GM13976 (cell line): Measurements from ENCODE around the gene CYP2W1.

Experiments
- DNase-seq: peaks from one replicate; pipeline ENCODE4 v3.0.0; 2012; ENCODE audit warnings: low spot score
- in situ Hi-C: fragments of 300-500 bp; cut with MboI; formaldehyde crosslinking; loops from one replicate; pipeline ENCODE4 v1.12.0; 2022; ENCODE audit warnings: low sequenced_read_pairs, mixed read lengths, inconsistent platforms; ENCODE audit not compliant: unreplicated experiment
- TF ChIP-seq, protein P1 (sequence below): IDR thresholded peaks from 2 replicates; pipeline ENCODE4 v1.5.1; 2012; ENCODE audit warnings: borderline replicate concordance, mild to moderate bottlenecking; ENCODE audit not compliant: insufficient read depth; ENCODE audit errors: extremely low read depth, missing control alignments, control extremely low read depth

CYP2W1 gene

DNA sequence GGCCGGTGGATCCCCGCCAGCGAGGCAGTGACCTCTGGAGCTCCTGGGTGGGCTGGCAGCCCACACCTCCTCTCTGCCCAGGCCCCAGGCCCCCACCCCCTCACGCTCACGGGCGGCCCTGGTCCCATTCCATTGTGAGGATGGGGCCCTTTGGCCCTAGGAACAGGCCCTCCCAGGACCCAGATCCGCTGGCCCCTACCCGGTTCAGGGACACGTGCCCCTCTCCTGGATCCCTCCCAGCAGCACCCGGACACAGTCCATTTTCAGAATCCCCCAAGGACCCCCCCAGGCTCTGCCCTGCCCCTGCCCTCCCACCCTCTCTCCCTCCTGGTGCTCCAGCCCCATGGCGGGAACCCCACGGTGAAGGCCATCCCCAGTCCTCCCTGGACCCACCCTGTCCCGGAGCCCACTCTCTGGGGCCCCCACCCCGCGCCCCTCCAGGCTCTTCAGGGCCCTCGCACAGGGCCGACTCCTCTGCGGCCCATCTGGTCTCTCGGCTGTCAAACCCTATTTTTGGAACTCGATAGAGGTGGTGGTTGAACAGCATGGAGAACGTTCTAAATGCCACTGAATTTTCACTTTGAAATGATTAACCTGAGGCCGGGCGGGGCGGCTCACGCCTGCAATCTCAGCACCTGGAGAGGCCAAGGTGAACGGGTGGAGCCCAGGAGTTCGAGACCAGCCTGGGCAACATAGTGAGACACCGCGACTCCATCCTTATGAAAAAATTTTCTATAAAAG, 36.6 kb upstream of the CYP2W1 start:
- DNase-seq, result no peak
- in situ Hi-C loops, result no loop called here
- TF ChIP-seq, protein P1, sequence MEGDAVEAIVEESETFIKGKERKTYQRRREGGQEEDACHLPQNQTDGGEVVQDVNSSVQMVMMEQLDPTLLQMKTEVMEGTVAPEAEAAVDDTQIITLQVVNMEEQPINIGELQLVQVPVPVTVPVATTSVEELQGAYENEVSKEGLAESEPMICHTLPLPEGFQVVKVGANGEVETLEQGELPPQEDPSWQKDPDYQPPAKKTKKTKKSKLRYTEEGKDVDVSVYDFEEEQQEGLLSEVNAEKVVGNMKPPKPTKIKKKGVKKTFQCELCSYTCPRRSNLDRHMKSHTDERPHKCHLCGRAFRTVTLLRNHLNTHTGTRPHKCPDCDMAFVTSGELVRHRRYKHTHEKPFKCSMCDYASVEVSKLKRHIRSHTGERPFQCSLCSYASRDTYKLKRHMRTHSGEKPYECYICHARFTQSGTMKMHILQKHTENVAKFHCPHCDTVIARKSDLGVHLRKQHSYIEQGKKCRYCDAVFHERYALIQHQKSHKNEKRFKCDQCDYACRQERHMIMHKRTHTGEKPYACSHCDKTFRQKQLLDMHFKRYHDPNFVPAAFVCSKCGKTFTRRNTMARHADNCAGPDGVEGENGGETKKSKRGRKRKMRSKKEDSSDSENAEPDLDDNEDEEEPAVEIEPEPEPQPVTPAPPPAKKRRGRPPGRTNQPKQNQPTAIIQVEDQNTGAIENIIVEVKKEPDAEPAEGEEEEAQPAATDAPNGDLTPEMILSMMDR, result no peak

GRCh38 chr7:947391-948210, 35.4 kb upstream of the CYP2W1 start:
- in situ Hi-C loops, result no loop called here
- TF ChIP-seq, protein P1, result no peak
- no peak for DNase-seq

- DNase-seq, result no peak
- in situ Hi-C loops, result no loop called here
- TF ChIP-seq, protein P1, result no peak
Measured at GRCh38 chr7:949021-949934, 33.7 kb upstream of the CYP2W1 start.

DNA sequence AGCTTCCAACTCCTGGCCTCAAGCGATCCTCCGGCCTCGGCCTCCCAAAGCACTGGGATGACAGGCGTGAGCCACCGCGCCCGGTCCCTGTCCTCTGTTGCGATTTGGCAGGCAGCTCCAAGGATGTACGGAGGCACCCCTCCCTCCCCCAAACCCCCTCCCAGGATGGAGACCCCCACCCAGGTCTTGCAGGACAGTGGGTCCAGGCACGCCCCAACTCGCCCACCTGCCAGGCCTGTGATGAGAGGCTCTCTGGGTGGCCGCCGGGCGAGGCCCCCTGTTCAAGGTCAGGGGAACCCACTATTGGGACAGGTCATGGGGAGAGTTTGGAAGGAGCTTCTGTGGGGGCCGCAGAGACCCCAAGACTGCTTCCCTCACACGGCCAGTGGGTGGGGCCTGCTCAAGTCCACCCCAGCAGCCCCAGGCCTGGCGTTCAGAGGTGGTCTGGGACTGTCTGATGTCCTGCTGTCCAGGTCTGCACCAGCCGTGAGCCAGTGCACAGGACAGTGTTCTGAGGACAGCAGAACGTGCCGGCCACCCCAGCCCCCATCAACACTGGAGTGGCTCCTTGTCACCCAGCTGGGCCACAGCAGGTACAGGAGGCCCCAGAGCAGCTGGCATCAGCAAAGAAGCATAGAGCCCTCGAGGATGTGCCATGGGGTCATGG, 31.0 kb upstream of the CYP2W1 start:
- DNase-seq, result no peak
- TF ChIP-seq, protein P1, result no peak
- in situ Hi-C loops, result no loop called here

DNA sequence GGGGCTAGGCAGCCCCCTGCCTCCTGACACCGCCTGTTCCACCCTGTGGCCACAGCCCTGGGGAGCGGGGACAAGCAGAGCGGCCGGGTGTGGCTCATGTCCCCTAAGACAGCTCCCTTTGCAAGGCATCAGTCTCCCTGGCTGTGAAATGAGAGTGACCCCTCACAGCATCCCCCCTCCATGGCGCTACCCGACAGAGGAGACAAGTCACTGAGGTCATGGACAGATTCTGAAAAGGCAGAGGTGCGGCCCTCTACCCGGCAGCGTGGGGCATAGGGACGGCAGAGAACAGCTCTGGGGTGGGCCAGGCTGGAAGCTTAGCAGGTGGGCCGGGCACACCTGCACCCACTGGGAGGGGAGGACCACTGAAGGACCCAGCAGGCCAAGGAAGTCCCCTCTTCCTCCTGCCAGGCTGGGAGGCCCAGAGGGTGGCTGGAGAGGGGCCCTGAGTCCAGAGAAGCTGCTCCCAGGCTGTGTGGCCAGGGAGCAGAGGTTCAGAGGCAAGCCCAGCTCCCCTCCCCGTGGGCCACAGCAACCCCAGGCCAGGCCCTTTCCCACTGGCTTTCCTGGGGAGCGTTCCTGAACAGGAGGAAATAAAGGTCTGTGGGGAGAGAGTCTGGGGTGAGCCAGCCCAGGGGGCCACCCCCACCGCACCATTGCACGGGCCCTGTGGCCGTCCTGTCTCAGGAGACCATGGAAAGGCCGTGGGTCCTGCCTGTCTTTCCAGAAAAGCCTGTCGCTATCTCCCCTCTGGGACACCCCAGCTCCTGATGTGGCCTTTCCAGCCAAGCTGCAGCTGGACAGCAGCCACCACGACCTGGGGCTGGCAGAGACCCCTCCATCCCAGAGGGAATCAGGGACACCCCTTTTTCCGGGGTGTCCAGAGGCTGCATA, 30.2 kb upstream of the CYP2W1 start:
- TF ChIP-seq, protein P1, result no peak
- in situ Hi-C loops, result no loop called here
- no peak for DNase-seq
